Colonic mucosa (tissue), 4 donors: ENCODE results near the gene PLCB4. TPM values are rescaled to one million over a fixed set of nuclear protein-coding genes. Genes with fewer than 3 reads are reported as not detected.

Source experiments
- DNase-seq: peaks from one replicate; pipeline ENCODE4 v3.0.0-alpha.2; 2020
- H3K27ac ChIP-seq: fragments of 200-600 bp; one replicate; pipeline ENCODE4 v1.8.0; 2021
- H3K27me3 ChIP-seq: fragments of 200-600 bp; one replicate; pipeline ENCODE4 v1.8.0; 2021
- H3K36me3 ChIP-seq: fragments of 200-600 bp; one replicate; pipeline ENCODE4 v1.8.0; 2021
- H3K4me1 ChIP-seq: fragments of 200-600 bp; one replicate; pipeline ENCODE4 v1.8.0; 2021; ENCODE audit warnings: mild to moderate bottlenecking
- H3K4me3 ChIP-seq: fragments of 200-600 bp; one replicate; pipeline ENCODE4 v1.8.0; 2021
- H3K9ac ChIP-seq, 2 donors: one replicate each; pipeline ENCODE4 v1.7.0; 2013; ENCODE audit warnings: control low read depth in 2 of 2, low read depth in 2 of 2, low read length in 2 of 2
- H3K9me3 ChIP-seq: fragments of 200-600 bp; one replicate; pipeline ENCODE4 v1.8.0; 2021
- CTCF ChIP-seq: fragments of 200-600 bp; IDR thresholded peaks from one replicate; pipeline ENCODE4 v1.8.0; 2022; ENCODE audit warnings: antibody characterized with exemption, mild to moderate bottlenecking
- intact Hi-C: fragments of 100-400 bp; cut with DNase I; formaldehyde crosslinking; loops from one replicate; pipeline ENCODE4 v1.14.1; 2022
- total RNA-seq, 2 donors: library from RNA; stranded (reverse); fragmentation: NEBNext Ultra II Directional in 1 of 2; extraction: Animal tissue kit (Norgen Biotek cat#: 25700) in 1 of 2; gene quantifications; one replicate each; pipeline ENCODE4 v1.2.1, GENCODE V29; 2021
- donor health status: healthy.
- donor health status: DM: no; HTN: no; CAD: no.
- donor health status: DM: no; HTN: no; CAD: no.

Gene PLCB4
- total RNA-seq, 2 donors from 2014 or later = 39.4 to 39.5 TPM

- H3K4me1 ChIP-seq = peaks cover 3% of the 10 kb centered on the region
- no peak overlapping the region for H3K4me3 ChIP-seq
- intact Hi-C loops = no loop called here
- no peak for DNase-seq
- H3K27me3 ChIP-seq = no peaks in the 10 kb centered on the region
- TF ChIP-seq CTCF = no peak
- no peaks in the 10 kb centered on the region for H3K9me3 ChIP-seq
- H3K27ac ChIP-seq = peak overlapping the region; percentile 70
- H3K9ac ChIP-seq = peak overlapping the region in 1 of 2 donors; percentile 54
- no peaks in the 10 kb centered on the region for H3K36me3 ChIP-seq
Observed at GRCh38 chr20:9329355-9330101, 260.6 kb downstream of the PLCB4 start.

- peak; percentile 76 for DNase-seq
- Histone ChIP-seq H3K4me1 (peaks cover 3% of the 10 kb centered on the region), H3K36me3 (no peaks in the 10 kb centered on the region), H3K27me3 (no peaks in the 10 kb centered on the region), H3K27ac (peak overlapping the region; percentile 70), H3K9me3 (no peaks in the 10 kb centered on the region), H3K4me3 (no peak overlapping the region), H3K9ac (peak overlapping the region in 1 of 2 donors; percentile 3)
- intact Hi-C loops = no loop called here
- TF ChIP-seq CTCF = no peak
Observed at GRCh38 chr20:9330151-9330550, 261.3 kb downstream of the PLCB4 start.

GRCh38 chr20:9331707-9332435 lies 263.0 kb downstream of the PLCB4 start:
- H3K4me1 ChIP-seq = peaks cover 3% of the 10 kb centered on the region
- intact Hi-C loops = no loop called here
- H3K27me3 ChIP-seq = no peaks in the 10 kb centered on the region
- H3K9ac ChIP-seq = peak overlapping the region in 1 of 2 donors; percentile 61
- no peak for TF ChIP-seq CTCF
- H3K9me3 ChIP-seq = no peaks in the 10 kb centered on the region
- H3K27ac ChIP-seq = peak overlapping the region; percentile 70
- no peaks in the 10 kb centered on the region for H3K36me3 ChIP-seq
- no peak overlapping the region for H3K4me3 ChIP-seq
- no peak for DNase-seq

GRCh38 chr20:9332791-9333479 lies 264.0 kb downstream of the PLCB4 start:
- TF ChIP-seq CTCF = no peak
- intact Hi-C loops = no loop called here
- H3K4me3 ChIP-seq = peak overlapping the region; percentile 7
- H3K4me1 ChIP-seq = peaks cover 3% of the 10 kb centered on the region
- peak overlapping the region; percentile 70 for H3K27ac ChIP-seq
- DNase-seq = peak; percentile 55
- H3K36me3 ChIP-seq = no peaks in the 10 kb centered on the region
- H3K9ac ChIP-seq = peak overlapping the region in 1 of 2 donors; percentile 70
- H3K27me3 ChIP-seq = no peaks in the 10 kb centered on the region
- H3K9me3 ChIP-seq = no peaks in the 10 kb centered on the region

- no peaks in the 10 kb centered on the region for H3K36me3 ChIP-seq
- no peak overlapping the region for H3K27ac ChIP-seq
- no peaks in the 10 kb centered on the region for H3K27me3 ChIP-seq
- H3K9ac ChIP-seq = peak overlapping the region in 1 of 2 donors; percentile 70
- H3K4me1 ChIP-seq = peaks cover 3% of the 10 kb centered on the region
- H3K4me3 ChIP-seq = no peak overlapping the region
- no peak for TF ChIP-seq CTCF
- H3K9me3 ChIP-seq = no peaks in the 10 kb centered on the region
- intact Hi-C loops = no loop called here
- DNase-seq = no peak
Observed at GRCh38 chr20:9334866-9335265, 266.0 kb downstream of the PLCB4 start.
